NCI-H1930 (cell line): ENCODE data around the gene PTTG2.
"Not testable (repeated sequence)": the region's sequence is repeated elsewhere in the genome, so short reads cannot be mapped to it uniquely, and the experiment has no call there.

Source experiments
- DNase-seq, 2 experiments: peaks; one replicate each; lab custom pipeline; 2025; lab: John Stamatoyannopoulos, UW

The PTTG2 gene

GRCh38 chr4:37956941-37957340 is 3.3 kb upstream of the PTTG2 start:
- DNase-seq: no peak

- no peak for DNase-seq
Measured at GRCh38 chr4:37958932-37959331, 1.3 kb upstream of the PTTG2 start.

DNA sequence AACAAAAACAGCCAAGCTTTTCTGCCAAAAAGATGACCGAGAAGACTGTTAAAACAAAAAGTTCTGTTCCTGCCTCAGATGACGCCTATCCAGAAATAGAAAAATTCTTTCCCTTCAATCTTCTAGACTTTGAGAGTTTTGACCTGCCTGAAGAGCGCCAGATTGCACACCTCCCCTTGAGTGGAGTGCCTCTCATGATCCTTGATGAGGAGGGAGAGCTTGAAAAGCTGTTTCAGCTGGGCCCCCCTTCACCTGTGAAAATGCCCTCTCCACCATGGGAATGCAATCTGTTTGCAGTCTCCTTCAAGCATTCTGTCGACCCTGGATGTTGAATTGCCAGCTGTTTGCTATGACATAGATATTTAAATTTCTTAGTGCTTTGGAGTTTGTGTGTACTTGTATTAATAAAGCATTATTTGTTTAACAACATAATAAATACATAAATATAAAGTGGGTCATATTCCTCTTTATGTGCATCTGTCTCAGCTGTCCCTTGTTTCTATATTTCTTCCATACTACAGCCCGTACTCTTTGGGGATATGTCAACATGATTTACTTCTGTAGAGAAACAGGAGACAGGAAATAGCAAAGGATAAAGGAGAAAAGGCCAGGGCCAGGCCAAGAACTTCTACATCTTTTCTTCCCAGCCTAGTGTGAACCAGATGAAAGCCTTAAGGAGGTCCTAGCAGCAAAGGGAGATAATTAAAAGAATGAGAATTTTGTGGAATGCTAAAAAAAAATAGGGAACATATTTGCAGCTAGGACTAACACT is 667 bp downstream of the PTTG2 start:
- no peak for DNase-seq

DNA sequence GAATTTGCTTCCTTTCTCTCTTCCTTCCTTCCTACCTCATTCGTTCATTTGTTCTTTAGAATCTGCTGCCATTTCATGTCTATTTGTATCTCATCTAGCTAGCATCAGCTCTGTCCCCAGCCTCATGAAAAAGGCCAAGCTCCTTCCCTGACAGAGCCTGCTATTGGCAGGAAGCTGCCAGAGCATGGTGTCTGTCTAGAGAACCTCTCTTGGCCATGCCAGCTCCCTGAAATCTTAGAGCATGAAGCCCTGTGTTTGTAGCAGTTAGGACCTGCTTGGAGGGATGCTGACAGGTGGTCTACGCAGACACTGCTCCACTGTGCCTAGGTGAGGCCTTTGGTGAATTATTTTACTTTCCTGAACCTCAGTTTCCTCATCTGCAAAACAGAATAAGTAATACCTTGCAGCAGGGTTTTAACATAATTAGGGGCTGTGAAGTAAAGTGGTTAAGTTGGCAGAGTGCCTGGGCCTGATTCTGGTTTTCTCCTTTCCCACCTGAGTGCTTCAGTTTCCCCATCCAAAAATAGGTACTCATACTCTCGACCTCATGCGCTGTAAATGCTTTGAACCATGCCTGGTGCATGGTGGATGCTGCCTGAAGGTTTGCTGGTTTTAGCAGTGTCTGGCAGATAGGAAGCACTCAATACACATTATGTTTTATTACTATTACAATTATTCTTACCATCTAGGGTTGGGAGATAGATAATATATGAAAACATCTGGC is 4.7 kb downstream of the PTTG2 start:
- DNase-seq: no peak

GRCh38 chr4:37966044-37966443 is 5.8 kb downstream of the PTTG2 start:
- DNase-seq: no peak

DNA sequence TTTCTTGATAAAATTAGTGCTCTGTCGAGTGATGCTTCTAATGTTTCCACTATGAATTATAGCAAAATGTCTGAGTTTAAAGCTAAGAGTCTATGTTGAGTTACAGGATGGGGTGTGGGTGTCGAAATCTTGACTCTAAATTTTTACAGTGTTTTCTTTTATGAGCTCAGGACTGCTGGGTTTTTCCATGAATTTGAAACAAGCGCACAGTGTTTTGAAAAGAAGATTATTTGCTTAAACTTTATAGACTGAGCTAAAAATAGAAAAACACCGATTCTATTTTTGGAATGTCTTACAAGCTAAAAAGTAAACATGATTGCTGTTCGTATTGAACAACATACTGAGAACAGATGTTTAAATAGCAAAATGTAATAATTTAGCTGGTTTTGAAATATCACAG is 7.5 kb downstream of the PTTG2 start:
- DNase-seq: no peak

DNA sequence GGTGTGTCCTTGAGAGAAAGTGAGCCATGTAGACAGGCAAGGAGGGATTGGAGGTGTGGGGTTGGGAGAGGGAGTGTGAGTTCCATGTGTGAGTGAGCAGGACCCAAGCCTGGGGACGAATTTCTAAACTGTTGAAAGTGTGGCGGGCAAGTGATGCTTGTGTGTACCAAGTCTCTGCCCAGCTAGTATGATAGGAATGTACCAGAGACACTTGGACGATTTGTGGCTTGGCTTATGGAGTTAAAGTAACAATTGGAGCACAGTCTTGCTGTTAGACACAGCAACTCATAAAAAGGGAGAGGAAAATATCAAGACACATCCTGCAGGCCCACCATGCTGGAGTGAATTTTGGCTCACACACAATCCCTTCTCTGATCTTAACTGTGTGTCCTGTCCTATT is 8.5 kb downstream of the PTTG2 start:
- no peak for DNase-seq

- no peak for DNase-seq
Measured at GRCh38 chr4:37970702-37971101, 10.5 kb downstream of the PTTG2 start.

DNA sequence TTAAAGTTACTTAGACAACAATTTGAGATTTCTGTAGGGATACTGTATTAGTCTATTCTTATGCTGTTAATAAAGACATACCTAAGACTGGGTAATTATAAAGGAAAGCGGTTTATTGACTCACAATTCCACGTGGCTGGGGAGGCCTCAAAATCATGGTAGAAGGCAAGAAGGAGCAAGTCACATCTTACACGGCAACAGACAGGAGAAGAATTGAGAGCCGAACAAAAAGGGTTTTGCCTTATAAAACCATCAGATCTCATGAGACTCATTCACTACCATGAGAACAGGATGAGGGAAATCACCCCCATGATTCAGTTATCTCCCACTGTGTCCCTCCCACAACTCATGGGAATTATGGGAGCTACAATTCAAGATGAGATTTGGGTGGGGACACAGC is 11.0 kb downstream of the PTTG2 start:
- no peak for DNase-seq

GRCh38 chr4:37973441-37973840 is 13.2 kb downstream of the PTTG2 start:
- no peak for DNase-seq

- DNase-seq: not testable (repeated sequence)
Measured at GRCh38 chr4:37975321-37975822, 15.2 kb downstream of the PTTG2 start.

GRCh38 chr4:37976507-37976906 is 16.3 kb downstream of the PTTG2 start:
- DNase-seq: no peak

- DNase-seq: peak; percentile 37 to 40
Measured at GRCh38 chr4:37976991-37977470, 16.8 kb downstream of the PTTG2 start.

- peak in 1 of 2 experiments; percentile 14 for DNase-seq
Measured at GRCh38 chr4:37977471-37978247, 17.5 kb downstream of the PTTG2 start.

GRCh38 chr4:37978248-37978924 is 18.2 kb downstream of the PTTG2 start:
- DNase-seq: no peak

DNA sequence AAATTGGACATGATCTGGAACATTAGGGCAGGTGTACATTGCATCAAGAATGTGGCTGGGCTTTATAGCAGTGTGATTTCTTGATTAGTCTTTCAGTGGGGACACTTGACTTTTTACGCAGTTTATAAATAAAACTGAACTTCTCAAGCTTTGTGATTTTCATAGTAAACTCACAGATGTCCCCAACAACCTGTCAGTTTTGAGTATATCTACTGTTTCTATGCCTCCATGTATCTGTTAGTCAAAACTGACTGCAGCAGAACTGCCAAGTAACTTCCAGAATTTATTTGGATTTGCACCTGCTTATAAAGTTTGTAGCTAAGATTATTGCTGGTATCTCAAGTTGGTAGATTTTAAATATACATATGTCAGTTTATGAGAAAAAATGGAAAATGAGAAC is 20.0 kb downstream of the PTTG2 start:
- DNase-seq: no peak

- no peak for DNase-seq
Measured at GRCh38 chr4:37981425-37981824, 21.2 kb downstream of the PTTG2 start.

- no peak for DNase-seq
Measured at GRCh38 chr4:37981844-37982720, 21.9 kb downstream of the PTTG2 start.

DNA sequence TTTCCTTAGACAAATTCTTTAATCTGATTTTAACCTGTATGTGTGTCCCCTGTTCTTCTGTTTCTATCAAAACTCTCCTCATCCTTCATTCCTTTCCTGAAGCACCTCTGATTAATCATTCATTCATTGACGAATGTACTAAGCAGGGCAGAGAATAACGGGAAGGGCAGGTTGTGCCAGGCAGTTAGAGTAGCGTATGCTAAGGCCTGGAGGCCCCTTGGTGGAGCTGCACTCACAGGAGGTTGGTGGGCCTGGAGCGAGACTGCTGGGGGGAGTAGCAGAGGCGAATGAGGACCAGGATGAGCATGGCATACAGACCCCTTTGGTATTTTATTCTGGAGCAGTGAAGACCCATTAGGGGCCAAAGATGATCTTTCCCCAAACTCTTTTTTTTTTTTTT is 22.5 kb downstream of the PTTG2 start:
- DNase-seq: no peak

GRCh38 chr4:37983951-37984350 is 23.8 kb downstream of the PTTG2 start:
- no peak for DNase-seq

DNA sequence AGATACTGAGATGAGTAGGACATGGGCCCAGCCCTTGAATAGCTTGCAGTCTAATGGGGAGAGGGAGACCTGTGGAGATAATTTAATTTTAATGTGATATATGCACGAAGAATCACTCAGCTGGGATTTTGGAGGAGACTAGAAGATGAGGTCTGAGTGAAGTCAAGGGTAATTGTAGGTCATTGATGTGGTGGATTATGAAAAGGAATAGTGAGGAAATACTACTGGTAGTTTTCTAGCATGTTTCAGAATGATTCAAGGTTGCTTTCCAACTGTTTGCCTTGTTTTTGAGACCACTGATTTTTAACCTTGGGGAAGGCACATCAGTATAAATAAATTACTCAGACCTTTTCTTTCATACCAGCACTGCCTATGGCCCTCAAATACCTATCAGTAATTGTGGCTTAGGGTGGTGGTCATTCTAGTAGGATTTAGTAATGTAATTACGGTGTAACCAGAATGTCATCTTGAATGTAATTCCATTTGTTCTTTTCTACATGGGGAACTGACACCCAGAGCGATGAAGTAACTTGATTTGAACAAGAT is 25.6 kb downstream of the PTTG2 start:
- DNase-seq: no peak
